C4-2B (cell line): ENCODE data around the gene DSC2.
"Not testable (repeated sequence)": the region's sequence is repeated elsewhere in the genome, so short reads cannot be mapped to it uniquely, and the experiment has no call there.

Experiments
- CTCF ChIP-seq: fragments of 450-650 bp; conservative IDR thresholded peaks from 2 replicates; pipeline ENCODE4 v1.5.1; 2017; ENCODE audit warnings: mild to moderate bottlenecking
- ZFX ChIP-seq: fragments of 450-650 bp; IDR thresholded peaks from 2 replicates; pipeline ENCODE4 v1.6.1; 2017

- not testable (repeated sequence) for TF ChIP-seq CTCF, ZFX
Observed at GRCh38 chr18:31123125-31123524, 20.9 kb upstream of the DSC2 start.
